Measurements from ENCODE around the gene CSTPP1.
"Not testable (repeated sequence)": the region's sequence is repeated elsewhere in the genome, so short reads cannot be mapped to it uniquely, and the experiment has no call there.

The CSTPP1 gene

GRCh38 chr11:47050284-47050683 is 113.7 kb downstream of the CSTPP1 start:
- no peak for DNase-seq (ENCODE audit: low read depth)

- no peak for DNase-seq (ENCODE audit: low read depth)
Measured at GRCh38 chr11:47051217-47051616, 114.7 kb downstream of the CSTPP1 start.

GRCh38 chr11:47052165-47052564 is 115.6 kb downstream of the CSTPP1 start:
- no peak for DNase-seq (ENCODE audit: low read depth)

GRCh38 chr11:47052576-47052975 is 116.0 kb downstream of the CSTPP1 start:
- DNase-seq (ENCODE audit: low read depth): no peak

GRCh38 chr11:47055534-47055933 is 119.0 kb downstream of the CSTPP1 start:
- no peak for DNase-seq (ENCODE audit: low read depth)

- no peak for DNase-seq (ENCODE audit: low read depth)
Measured at GRCh38 chr11:47056261-47056915, 119.8 kb downstream of the CSTPP1 start.

GRCh38 chr11:47057365-47057764 is 120.8 kb downstream of the CSTPP1 start:
- DNase-seq (ENCODE audit: low read depth): no peak

GRCh38 chr11:47060807-47061206 is 124.2 kb downstream of the CSTPP1 start:
- DNase-seq (ENCODE audit: low read depth): no peak

GRCh38 chr11:47061429-47062178 is 125.0 kb downstream of the CSTPP1 start:
- DNase-seq (ENCODE audit: low read depth): no peak

GRCh38 chr11:47062736-47063135 is 126.2 kb downstream of the CSTPP1 start:
- no peak for DNase-seq (ENCODE audit: low read depth)

- no peak for DNase-seq (ENCODE audit: low read depth)
Measured at GRCh38 chr11:47067401-47067800, 130.8 kb downstream of the CSTPP1 start.

GRCh38 chr11:47070769-47071168 is 134.2 kb downstream of the CSTPP1 start:
- DNase-seq (ENCODE audit: low read depth): no peak

GRCh38 chr11:47071341-47071740 is 134.8 kb downstream of the CSTPP1 start:
- DNase-seq (ENCODE audit: low read depth): no peak

- no peak for DNase-seq (ENCODE audit: low read depth)
Measured at GRCh38 chr11:47071791-47072261, 135.3 kb downstream of the CSTPP1 start.

GRCh38 chr11:47078751-47079521 is 142.4 kb downstream of the CSTPP1 start:
- DNase-seq (ENCODE audit: low read depth): no peak

- DNase-seq (ENCODE audit: low read depth): not testable (repeated sequence)
Measured at GRCh38 chr11:47080775-47081174, 144.2 kb downstream of the CSTPP1 start.

- no peak for DNase-seq (ENCODE audit: low read depth)
Measured at GRCh38 chr11:47083913-47084312, 147.4 kb downstream of the CSTPP1 start.

- DNase-seq (ENCODE audit: low read depth): no peak
Measured at GRCh38 chr11:47087801-47088200, 151.2 kb downstream of the CSTPP1 start.

GRCh38 chr11:47093541-47093940 is 157.0 kb downstream of the CSTPP1 start:
- DNase-seq (ENCODE audit: low read depth): no peak

- DNase-seq (ENCODE audit: low read depth): not testable (repeated sequence)
Measured at GRCh38 chr11:47096871-47097270, 160.3 kb downstream of the CSTPP1 start.

- DNase-seq (ENCODE audit: low read depth): not testable (repeated sequence)
Measured at GRCh38 chr11:47098223-47098622, 161.7 kb downstream of the CSTPP1 start.

GRCh38 chr11:47099214-47099917 is 162.8 kb downstream of the CSTPP1 start:
- no peak for DNase-seq (ENCODE audit: low read depth)
